H9 (cell line): ENCODE measurements around the gene RNF225. TPM values are rescaled to one million over a fixed set of nuclear protein-coding genes. Genes with fewer than 3 reads are reported as not detected.

ENCODE experiments used
- DNase-seq: peaks from one replicate; pipeline ENCODE4 v3.0.0-alpha.2; 2017
- H2AFZ ChIP-seq: one replicate; pipeline ENCODE4 v1.6.1; 2013; ENCODE audit warnings: mild to moderate bottlenecking, low read length, control low read depth, moderate library complexity
- H2AK5ac ChIP-seq: 2 replicates; pipeline ENCODE4 v1.6.1; 2013; ENCODE audit warnings: low read length, control low read depth, mixed read lengths; ENCODE audit not compliant: insufficient read length
- H2BK120ac ChIP-seq: one replicate; pipeline ENCODE4 v1.6.1; 2013; ENCODE audit warnings: low read depth, mild to moderate bottlenecking, low read length, control low read depth, inconsistent platforms; ENCODE audit not compliant: poor library complexity, severe bottlenecking
- H2BK12ac ChIP-seq: 2 replicates; pipeline ENCODE4 v1.6.1; 2013; ENCODE audit warnings: low read length, control low read depth, mixed read lengths, low read depth; ENCODE audit not compliant: insufficient read length
- H2BK15ac ChIP-seq: 2 replicates; pipeline ENCODE4 v1.6.1; 2013; ENCODE audit warnings: low read depth, low read length, control low read depth
- H2BK20ac ChIP-seq: one replicate; pipeline ENCODE4 v1.6.1; 2013; ENCODE audit warnings: low read depth, mild to moderate bottlenecking, low read length, control low read depth, inconsistent platforms; ENCODE audit not compliant: poor library complexity, severe bottlenecking
- H2BK5ac ChIP-seq: 2 replicates; pipeline ENCODE4 v1.6.1; 2013; ENCODE audit warnings: low read length, control low read depth, mixed read lengths; ENCODE audit not compliant: insufficient read length
- H3K14ac ChIP-seq: 2 replicates; pipeline ENCODE4 v1.6.1; 2013; ENCODE audit warnings: low read length, control low read depth; ENCODE audit not compliant: insufficient read depth
- H3K18ac ChIP-seq: 2 replicates; pipeline ENCODE4 v1.6.1; 2013; ENCODE audit warnings: low read depth, mild to moderate bottlenecking, mixed read lengths, low read length, control low read depth; ENCODE audit not compliant: insufficient read length
- H3K23ac ChIP-seq: 2 replicates; pipeline ENCODE4 v1.6.1; 2013; ENCODE audit warnings: low read length, control low read depth, mixed read lengths, low read depth; ENCODE audit not compliant: insufficient read length
- H3K23me2 ChIP-seq: 2 replicates; pipeline ENCODE4 v1.6.1; 2013; ENCODE audit warnings: low read depth, mild to moderate bottlenecking, mixed read lengths, low read length, control low read depth; ENCODE audit not compliant: insufficient read length, poor library complexity, severe bottlenecking
- H3K27ac ChIP-seq: 2 replicates; pipeline ENCODE4 v1.5.1; 2013; ENCODE audit warnings: low read length, control low read depth, mixed read lengths, low read depth; ENCODE audit not compliant: insufficient read length
- H3K27me3 ChIP-seq: 2 replicates; pipeline ENCODE4 v1.6.1; 2013; ENCODE audit warnings: low read length, control low read depth, inconsistent platforms; ENCODE audit not compliant: insufficient read depth
- H3K4ac ChIP-seq: 2 replicates; pipeline ENCODE4 v1.6.1; 2013; ENCODE audit warnings: low read depth, mild to moderate bottlenecking, control low read depth, inconsistent platforms, low read length, moderate library complexity
- H3K4me1 ChIP-seq: 2 replicates; pipeline ENCODE4 v1.6.1; 2013; ENCODE audit warnings: low read length, control low read depth, inconsistent platforms; ENCODE audit not compliant: insufficient read depth
- H3K4me2 ChIP-seq: 2 replicates; pipeline ENCODE4 v1.6.1; 2013; ENCODE audit warnings: low read length, control low read depth, mixed read lengths; ENCODE audit not compliant: insufficient read length, insufficient read depth
- H3K56ac ChIP-seq: 2 replicates; pipeline ENCODE4 v1.6.1; 2013; ENCODE audit warnings: low read depth, mild to moderate bottlenecking, mixed read lengths, low read length, control low read depth; ENCODE audit not compliant: insufficient read length
- H3K79me1 ChIP-seq: 2 replicates; pipeline ENCODE4 v1.6.1; 2013; ENCODE audit warnings: low read depth, mild to moderate bottlenecking, moderate library complexity, low read length, control low read depth, inconsistent platforms; ENCODE audit not compliant: insufficient read depth, poor library complexity, severe bottlenecking
- H3K79me2 ChIP-seq: 2 replicates; pipeline ENCODE4 v1.6.1; 2013; ENCODE audit warnings: low read length, control low read depth, inconsistent platforms; ENCODE audit not compliant: insufficient read depth
- H3K9ac ChIP-seq: 2 replicates; pipeline ENCODE4 v1.6.1; 2013; ENCODE audit warnings: low read length, control low read depth, mixed read lengths; ENCODE audit not compliant: insufficient read length; ENCODE audit errors: extremely low read depth
- H3K9me3 ChIP-seq: one replicate; pipeline ENCODE4 v1.6.1; 2013; ENCODE audit warnings: low read depth, low read length, inconsistent platforms; ENCODE audit not compliant: control insufficient read depth
- H3T11ph ChIP-seq: one replicate; pipeline ENCODE4 v1.6.1; 2013; ENCODE audit warnings: mild to moderate bottlenecking, low read length, control low read depth, inconsistent platforms
- H4K20me1 ChIP-seq: one replicate; pipeline ENCODE4 v1.6.1; 2013; ENCODE audit not compliant: control insufficient read depth, insufficient read length, insufficient read depth
- H4K5ac ChIP-seq: 2 replicates; pipeline ENCODE4 v1.6.1; 2013; ENCODE audit warnings: low read depth, mild to moderate bottlenecking, mixed read lengths, low read length, control low read depth; ENCODE audit not compliant: insufficient read length
- H4K8ac ChIP-seq: replicated peaks from 2 replicates; pipeline ENCODE4 v1.6.1; 2013; ENCODE audit warnings: low read length, control low read depth, mixed read lengths, low read depth; ENCODE audit not compliant: insufficient read length
- H4K91ac ChIP-seq: 2 replicates; pipeline ENCODE4 v1.6.1; 2013; ENCODE audit warnings: low read depth, mild to moderate bottlenecking, moderate library complexity, mixed read lengths, low read length, control low read depth; ENCODE audit not compliant: insufficient read length
- H3K27ac Mint-ChIP-seq, 3 experiments: 2 replicates in 2 of 3; 3 replicates in 1 of 3; pipeline ENCODE4 v1.8.0; 2020 to 2021; ENCODE audit warnings: mixed read lengths in 3 of 3, mild to moderate bottlenecking in 1 of 3, moderate library complexity in 1 of 3
- H3K27me3 Mint-ChIP-seq: 2 replicates; pipeline ENCODE4 v1.8.0; 2021; ENCODE audit warnings: low read depth, mild to moderate bottlenecking, moderate library complexity, mixed read lengths
- H3K36me3 Mint-ChIP-seq, 3 experiments: 2 replicates in 2 of 3; 3 replicates in 1 of 3; pipeline ENCODE4 v1.8.0; 2020 to 2021; ENCODE audit warnings: low read depth in 3 of 3, mixed read lengths in 3 of 3; ENCODE audit not compliant: insufficient read depth in 1 of 3
- H3K4me1 Mint-ChIP-seq, 2 experiments: 2 replicates each; pipeline ENCODE4 v1.8.0; 2020; ENCODE audit warnings: mixed read lengths in 2 of 2
- H3K4me3 Mint-ChIP-seq, 2 experiments: 2 replicates in 1 of 2; 3 replicates in 1 of 2; pipeline ENCODE4 v1.8.0; 2020 to 2021; ENCODE audit warnings: mild to moderate bottlenecking in 2 of 2, mixed read lengths in 2 of 2, moderate library complexity in 1 of 2
- H3K9me3 Mint-ChIP-seq, 2 experiments: 2 replicates in 1 of 2; 3 replicates in 1 of 2; pipeline ENCODE4 v1.8.0; 2020; ENCODE audit warnings: mild to moderate bottlenecking in 2 of 2, mixed read lengths in 2 of 2, moderate library complexity in 1 of 2
- CTCF ChIP-seq: fragments of 200-600 bp; sonication (generic); conservative IDR thresholded peaks from 3 replicates; pipeline ENCODE4 v1.8.0; 2021; ENCODE audit warnings: antibody characterized with exemption, mild to moderate bottlenecking
- WGBS: extraction: QIAGEN DNeasy Blood & Tissue Kit; methylation state at CpG from one replicate; pipeline ENCODE4 v1.1.7; 2013; ENCODE audit warnings: missing lambda C conversion rate, low lambda C conversion rate, mixed read lengths; ENCODE audit not compliant: insufficient read length; ENCODE audit errors: extremely low coverage; 5-methylcytosine and 5-hydroxymethylcytosine counted together
- total RNA-seq: library from RNA; stranded (reverse); gene quantifications from 2 replicates; pipeline ENCODE4 v1.2.1, GENCODE V29; 2021

RNF225 gene
- total RNA-seq, 1 experiment from 2014 or later, result 2.1 TPM

DNA sequence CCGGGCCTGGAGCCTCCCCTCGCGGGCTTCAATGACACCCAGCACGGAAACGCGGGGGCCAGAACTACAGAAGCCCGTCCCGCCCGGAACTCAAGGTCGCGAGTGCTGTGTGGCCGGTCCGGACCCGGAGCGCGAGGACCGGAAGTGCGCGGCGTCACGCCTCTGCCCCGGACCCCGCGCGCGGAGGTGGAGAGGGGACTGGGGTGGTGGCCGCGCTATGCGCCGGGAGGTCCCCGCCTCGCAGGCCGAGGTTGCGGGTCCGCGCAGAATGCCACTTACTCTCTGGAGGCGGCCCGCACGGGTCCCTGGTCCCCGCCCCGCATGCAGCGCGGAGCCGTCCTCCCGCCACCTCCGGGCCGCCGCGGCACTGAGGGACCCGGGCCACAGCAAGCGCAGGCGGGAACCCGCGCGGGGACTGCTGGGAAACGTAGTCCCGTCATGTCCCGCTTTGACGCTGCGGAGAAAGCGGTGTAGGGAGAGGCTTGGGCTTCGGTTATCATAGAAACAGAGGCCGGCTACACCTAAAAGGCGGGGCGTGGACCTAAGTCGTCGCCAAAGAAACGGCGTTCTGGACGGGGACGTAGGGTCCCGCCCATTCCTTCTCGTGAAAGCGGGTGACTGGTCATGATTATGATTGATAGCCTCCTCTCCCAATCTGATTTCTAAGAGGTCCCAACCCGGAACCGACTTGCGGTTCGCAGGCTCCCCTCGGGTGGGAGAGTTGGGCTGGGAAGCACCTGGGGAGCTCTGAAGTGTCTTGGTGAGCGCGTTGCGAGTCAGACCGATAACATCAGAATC lies 14.6 kb upstream of the RNF225 start, which contains the start of gene ZNF837:
ZNF837 (minus strand) TSS at position 369 of the 798 bp plus-strand sequence. CDS start 11,698 bp downstream, outside the sequence.
- Histone ChIP-seq H3K27me3 (no peaks in the 10 kb centered on the region), H3K4me1 (peaks cover 3% of the 10 kb centered on the region; the same call in 1 of the 2 replicates), H2AK5ac (no peak within 1 kb of the TSS), H3K4ac (no peak within 1 kb of the TSS), H2BK15ac (no peak within 1 kb of the TSS), H3T11ph (no peak within 1 kb of the TSS), H2BK20ac (no peak within 1 kb of the TSS), H3K18ac (peak within 1 kb of the TSS; percentile 7), H4K8ac (no peak within 1 kb of the TSS), H2BK12ac (no peak within 1 kb of the TSS), H3K79me1 (no peaks in the 10 kb centered on the region), H4K91ac (no peak within 1 kb of the TSS), H3K23ac (no peak within 1 kb of the TSS), H4K5ac (no peak within 1 kb of the TSS), H3K9me3 (no peaks in the 10 kb centered on the region), H3K14ac (peak within 1 kb of the TSS; percentile 16; the same call in 1 of the 2 replicates), H3K56ac (no peak within 1 kb of the TSS), H2BK5ac (no peak within 1 kb of the TSS), H3K4me2 (peak within 1 kb of the TSS; percentile 98), H2BK120ac (no peak within 1 kb of the TSS), H2AFZ (no peak within 1 kb of the TSS), H3K23me2 (peaks cover 10% of the 10 kb centered on the region), H3K9ac (peak within 1 kb of the TSS; percentile 53), H3K79me2 (no peaks in the 10 kb centered on the region), H4K20me1 (no peaks in the 10 kb centered on the region), H3K27ac (no peak within 1 kb of the TSS)
- TF ChIP-seq CTCF, result no peak
- Mint-ChIP-seq H3K4me3 (peak within 1 kb of the TSS; percentile 82 to 86), H3K9me3 (no peaks in the 10 kb centered on the region), H3K27ac (peak within 1 kb of the TSS in 2 of 3 experiments; percentile 69 to 87; a peak in 5 of 7 replicates), H3K27me3 (no peaks in the 10 kb centered on the region), H3K4me1 (peaks cover 13 to 17% of the 10 kb centered on the region in 2 experiments), H3K36me3 (no peaks in the 10 kb centered on the region)
- WGBS, result no CpG with 5 or more reads among the region's 83 CpGs
- DNase-seq, result peak; percentile 100
